OCI-LY7 (cell line): ENCODE results near the gene PSTPIP2. TPM values are rescaled to one million over a fixed set of nuclear protein-coding genes. Genes with fewer than 3 reads are reported as not detected.

Source experiments
- BruUV-seq: library from RNA; stranded (reverse); fragments of 400-500 nt; replicated peaks from 2 replicates; lab custom pipeline; 2021; lab: Mats Ljungman, UMichigan
- CTCF ChIA-PET: fragments of 300-600 bp; sonication (Branson Sonifier 250); formaldehyde crosslinking; loops from one replicate; lab custom pipeline; 2022; ENCODE audit warnings: antibody characterized with exemption; ENCODE audit not compliant: unreplicated experiment; lab: Charles Lee
- POLR2A ChIA-PET: fragments of 300-600 bp; sonication (Branson Sonifier 250); formaldehyde crosslinking; loops from one replicate; lab custom pipeline; 2022; ENCODE audit warnings: antibody characterized with exemption; lab: Charles Lee
- DNase-seq: peaks from one replicate; pipeline ENCODE4 v3.0.0-alpha.2; 2015; ENCODE audit warnings: low spot score
- H2AFZ ChIP-seq: fragments of 200-600 bp; sonication (generic), shearing (Covaris generic); 2 replicates; pipeline ENCODE4 v1.6.1; 2014; ENCODE audit warnings: mild to moderate bottlenecking, antibody characterized with exemption, low read length, moderate library complexity
- H3K27ac ChIP-seq: fragments of 200-600 bp; sonication (generic); 2 replicates; pipeline ENCODE4 v1.5.1; 2014; ENCODE audit warnings: mixed run types, low read depth, mild to moderate bottlenecking, moderate library complexity, low read length, inconsistent platforms; ENCODE audit not compliant: poor library complexity, severe bottlenecking
- H3K36me3 ChIP-seq: fragments of 200-600 bp; sonication (generic); 2 replicates; pipeline ENCODE4 v1.6.1; 2014; ENCODE audit warnings: mild to moderate bottlenecking, antibody characterized with exemption, low read length, moderate library complexity, mixed read lengths; ENCODE audit not compliant: insufficient read depth
- H3K4me1 ChIP-seq: fragments of 200-600 bp; sonication (generic); 2 replicates; pipeline ENCODE4 v1.5.1; 2014; ENCODE audit warnings: mild to moderate bottlenecking, low read length; ENCODE audit not compliant: insufficient read depth, poor library complexity, severe bottlenecking
- H3K4me2 ChIP-seq: fragments of 200-600 bp; sonication (generic); 2 replicates; pipeline ENCODE4 v1.6.1; 2014; ENCODE audit warnings: mild to moderate bottlenecking, low read length
- H3K4me3 ChIP-seq: fragments of 200-600 bp; sonication (generic); 2 replicates; pipeline ENCODE4 v1.5.1; 2014; ENCODE audit warnings: mild to moderate bottlenecking, low read depth, low read length; ENCODE audit not compliant: poor library complexity, severe bottlenecking
- H3K79me2 ChIP-seq: fragments of 200-600 bp; sonication (generic); 2 replicates; pipeline ENCODE4 v1.6.1; 2016; ENCODE audit warnings: low read depth, mild to moderate bottlenecking, low read length, moderate library complexity, mixed read lengths; ENCODE audit not compliant: insufficient read depth
- H3K9me2 ChIP-seq: fragments of 200-600 bp; sonication (generic); 2 replicates; pipeline ENCODE4 v1.6.1; 2016; ENCODE audit warnings: mild to moderate bottlenecking, low read length, mixed read lengths; ENCODE audit not compliant: insufficient read depth
- H3K9me3 ChIP-seq: fragments of 200-600 bp; sonication (generic); 2 replicates; pipeline ENCODE4 v1.6.1; 2014; ENCODE audit warnings: mild to moderate bottlenecking, mixed run types, low read length, mixed read lengths
- H4K20me1 ChIP-seq: fragments of 200-600 bp; sonication (generic); 2 replicates; pipeline ENCODE4 v1.6.1; 2014; ENCODE audit warnings: mild to moderate bottlenecking, antibody characterized with exemption, low read length, moderate library complexity, mixed read lengths; ENCODE audit not compliant: insufficient read depth
- CTCF ChIP-seq: fragments of 200-600 bp; sonication (generic); conservative IDR thresholded peaks from 2 replicates; pipeline ENCODE4 v1.5.1; 2014; ENCODE audit warnings: mild to moderate bottlenecking, antibody characterized with exemption, low read length, moderate library complexity, mixed read lengths
- EZH2phosphoT487 ChIP-seq: fragments of 200-600 bp; sonication (generic); IDR thresholded peaks from 2 replicates; pipeline ENCODE4 v1.6.1; 2018; ENCODE audit warnings: low read depth, borderline replicate concordance, mild to moderate bottlenecking, mixed run types, antibody characterized with exemption, low read length, moderate library complexity, mixed read lengths
- intact Hi-C: fragments of 100-400 bp; cut with micrococcal nuclease; formaldehyde crosslinking; loops from one replicate; pipeline ENCODE4 v1.10.0; 2022; ENCODE audit not compliant: unreplicated experiment
- total RNA-seq, 2 experiments: library from RNA; depleted of rRNA in 1 of 2; stranded (reverse); fragments of >200 nt in 1 of 2; shearing (Covaris generic) in 1 of 2; gene quantifications; 2 replicates each; pipeline ENCODE4 v1.2.3, GENCODE V29; 2014 to 2022

PSTPIP2 gene
- total RNA-seq, 2 experiments from 2014 or later: not detected

DNA sequence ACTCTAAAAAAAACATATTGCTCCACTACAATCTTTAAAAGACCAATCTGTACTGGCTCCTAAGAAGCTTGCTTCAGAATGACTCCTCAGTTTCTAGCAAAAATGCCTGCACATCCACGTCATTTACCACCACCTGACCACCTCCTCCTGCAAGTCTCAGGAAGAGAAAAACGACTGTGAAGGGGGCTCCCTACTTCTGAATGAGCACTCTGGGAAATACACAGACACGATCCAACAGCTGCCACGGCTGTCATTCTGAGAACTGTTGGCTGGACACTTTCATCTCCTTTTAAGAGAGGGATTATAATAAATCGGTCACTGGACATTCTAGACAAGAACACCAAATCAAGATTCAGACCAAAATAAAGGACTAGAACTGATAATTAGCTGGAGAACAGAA is 126.4 kb downstream of the PSTPIP2 start:
- Histone ChIP-seq H3K9me2 (no peaks in the 10 kb centered on the region), H3K4me3 (no peak overlapping the region), H3K27ac (no peak overlapping the region), H3K4me2 (no peak overlapping the region), H4K20me1 (no peaks in the 10 kb centered on the region), H3K4me1 (no peaks in the 10 kb centered on the region), H2AFZ (no peak overlapping the region), H3K36me3 (peaks cover 16% of the 10 kb centered on the region), H3K9me3 (no peaks in the 10 kb centered on the region), H3K79me2 (no peaks in the 10 kb centered on the region)
- intact Hi-C loops: no loop called here
- DNase-seq: no peak
- no peak for TF ChIP-seq EZH2phosphoT487
- TF ChIP-seq CTCF: no peak
- CTCF ChIA-PET: no interaction called here
- POLR2A ChIA-PET: interaction anchor here (0.6 kb wide), 1 partner anchor 80 kb away, joined by 3 read pairs; no protein-coding TSS in a partner anchor
- no TSS peak for BruUV-seq

DNA sequence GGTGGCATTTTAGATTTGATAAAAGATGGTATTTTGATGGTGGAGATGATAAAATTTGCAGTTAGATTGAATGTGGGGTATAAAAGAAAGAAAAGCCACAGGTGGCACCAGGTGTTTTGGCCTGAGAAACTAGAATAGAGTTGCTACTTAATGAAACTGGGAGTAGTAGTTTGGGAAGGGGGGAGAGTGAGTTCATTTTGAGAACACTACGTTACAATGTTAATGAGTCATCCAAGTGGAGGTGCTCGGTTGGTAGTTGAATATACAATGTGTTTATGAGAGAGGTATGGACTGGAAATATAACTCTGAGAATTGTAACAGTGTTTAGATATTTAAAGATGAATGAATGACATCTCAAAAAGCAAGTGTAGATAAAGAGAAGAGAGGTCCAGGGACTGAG is 131.3 kb downstream of the PSTPIP2 start:
- intact Hi-C loops: no loop called here
- POLR2A ChIA-PET: no interaction called here
- Histone ChIP-seq H4K20me1 (no peaks in the 10 kb centered on the region), H3K4me3 (no peak overlapping the region), H2AFZ (no peak overlapping the region), H3K36me3 (peaks cover 6% of the 10 kb centered on the region; the same call in 1 of the 2 replicates), H3K4me2 (no peak overlapping the region), H3K27ac (no peak overlapping the region), H3K9me3 (no peaks in the 10 kb centered on the region), H3K4me1 (no peaks in the 10 kb centered on the region), H3K9me2 (no peaks in the 10 kb centered on the region), H3K79me2 (no peaks in the 10 kb centered on the region)
- CTCF ChIA-PET: no interaction called here
- TF ChIP-seq CTCF (no peak), EZH2phosphoT487 (no peak)
- no TSS peak for BruUV-seq
- DNase-seq: no peak

GRCh38 chr18:45939236-45939635 is 132.8 kb downstream of the PSTPIP2 start:
- Histone ChIP-seq H3K36me3 (peaks cover 6% of the 10 kb centered on the region; the same call in 1 of the 2 replicates), H3K4me1 (no peaks in the 10 kb centered on the region), H3K9me3 (no peaks in the 10 kb centered on the region), H3K4me2 (no peak overlapping the region), H3K79me2 (no peaks in the 10 kb centered on the region), H4K20me1 (no peaks in the 10 kb centered on the region), H3K9me2 (no peaks in the 10 kb centered on the region), H2AFZ (no peak overlapping the region), H3K4me3 (no peak overlapping the region), H3K27ac (no peak overlapping the region)
- BruUV-seq: no TSS peak
- POLR2A ChIA-PET: no interaction called here
- TF ChIP-seq CTCF (no peak), EZH2phosphoT487 (no peak)
- intact Hi-C loops: no loop called here
- no peak for DNase-seq
- CTCF ChIA-PET: no interaction called here
